ENCODE measurements around the gene CPNE2.
A peak's percentile ranks its signal among the peaks of the same experiment; 100 is the strongest.

The CPNE2 gene

GRCh38 chr16:57144027-57144426, 51.6 kb downstream of the CPNE2 start:
- no peak for DNase-seq (ENCODE audit: low read depth)

GRCh38 chr16:57145046-57146021, 53.0 kb downstream of the CPNE2 start:
- DNase-seq (ENCODE audit: low read depth) = no peak

GRCh38 chr16:57146040-57146647, 53.8 kb downstream of the CPNE2 start:
- DNase-seq (ENCODE audit: low read depth) = no peak

- DNase-seq (ENCODE audit: low read depth) = no peak
These were observed 54.4 kb downstream of the CPNE2 start for GRCh38 chr16:57146735-57147134.

GRCh38 chr16:57147381-57148221, 55.2 kb downstream of the CPNE2 start:
- DNase-seq (ENCODE audit: low read depth) = peak; percentile 54

GRCh38 chr16:57148481-57148880, 56.1 kb downstream of the CPNE2 start:
- DNase-seq (ENCODE audit: low read depth) = no peak

GRCh38 chr16:57149391-57149790, 57.0 kb downstream of the CPNE2 start:
- no peak for DNase-seq (ENCODE audit: low read depth)

- no peak for DNase-seq (ENCODE audit: low read depth)
These were observed 58.4 kb downstream of the CPNE2 start for GRCh38 chr16:57150682-57151330.

- no peak for DNase-seq (ENCODE audit: low read depth)
These were observed 59.0 kb downstream of the CPNE2 start for GRCh38 chr16:57151369-57151768.

- no peak for DNase-seq (ENCODE audit: low read depth)
These were observed 60.0 kb downstream of the CPNE2 start for GRCh38 chr16:57152096-57153093.

- no peak for DNase-seq (ENCODE audit: low read depth)
These were observed 61.5 kb downstream of the CPNE2 start for GRCh38 chr16:57153841-57154240.

GRCh38 chr16:57155702-57156350, 63.4 kb downstream of the CPNE2 start:
- DNase-seq (ENCODE audit: low read depth) = no peak

GRCh38 chr16:57156351-57156703, 63.9 kb downstream of the CPNE2 start:
- DNase-seq (ENCODE audit: low read depth) = no peak

GRCh38 chr16:57157533-57157932, 65.2 kb downstream of the CPNE2 start:
- no peak for DNase-seq (ENCODE audit: low read depth)

GRCh38 chr16:57159447-57159846, 67.1 kb downstream of the CPNE2 start:
- DNase-seq (ENCODE audit: low read depth) = no peak

GRCh38 chr16:57163842-57164241, 71.5 kb downstream of the CPNE2 start:
- DNase-seq (ENCODE audit: low read depth) = no peak

GRCh38 chr16:57165483-57165882, 73.1 kb downstream of the CPNE2 start:
- no peak for DNase-seq (ENCODE audit: low read depth)

- no peak for DNase-seq (ENCODE audit: low read depth)
These were observed 73.6 kb downstream of the CPNE2 start for GRCh38 chr16:57165938-57166337.

GRCh38 chr16:57166451-57166850, 74.1 kb downstream of the CPNE2 start:
- DNase-seq (ENCODE audit: low read depth) = no peak

- no peak for DNase-seq (ENCODE audit: low read depth)
These were observed 74.6 kb downstream of the CPNE2 start for GRCh38 chr16:57166951-57167350.
